Endodermal cell (in vitro differentiated cells): ENCODE measurements around the gene TAF11L5. TPM values are rescaled to one million over a fixed set of nuclear protein-coding genes. Genes with fewer than 3 reads are reported as not detected.
"Not testable (repeated sequence)": the region's sequence is repeated elsewhere in the genome, so short reads cannot be mapped to it uniquely, and the experiment has no call there.

Source experiments
- DNase-seq: peaks from one replicate; pipeline ENCODE4 v3.0.0-alpha.2; 2017
- H3K27ac ChIP-seq: 2 replicates; pipeline ENCODE4 v1.5.1; 2013; ENCODE audit warnings: mild to moderate bottlenecking, low read depth, low read length, moderate library complexity
- H3K27me3 ChIP-seq: 2 replicates; pipeline ENCODE4 v1.6.1; 2013; ENCODE audit warnings: mild to moderate bottlenecking, low read length, moderate library complexity; ENCODE audit not compliant: insufficient read depth, control insufficient read depth, poor library complexity, severe bottlenecking
- H3K36me3 ChIP-seq: 2 replicates; pipeline ENCODE4 v1.7.0; 2013; ENCODE audit warnings: mild to moderate bottlenecking, low read length, moderate library complexity; ENCODE audit not compliant: control insufficient read depth, insufficient read depth
- H3K4me1 ChIP-seq: one replicate; pipeline ENCODE4 v1.7.0; 2013; ENCODE audit warnings: low read length; ENCODE audit not compliant: control insufficient read depth, insufficient read depth
- H3K4me3 ChIP-seq: 2 replicates; pipeline ENCODE4 v1.5.1; 2013; ENCODE audit warnings: mild to moderate bottlenecking, low read length, moderate library complexity
- H3K9ac ChIP-seq: 2 replicates; pipeline ENCODE4 v1.6.1; 2013; ENCODE audit warnings: mild to moderate bottlenecking, low read length, moderate library complexity; ENCODE audit not compliant: poor library complexity, severe bottlenecking; ENCODE audit errors: extremely low read depth
- H3K9me3 ChIP-seq: 2 replicates; pipeline ENCODE4 v1.6.1; 2013; ENCODE audit warnings: mild to moderate bottlenecking, low read length, moderate library complexity; ENCODE audit not compliant: control insufficient read depth
- H3K27ac Mint-ChIP-seq: 2 replicates; pipeline ENCODE4 v1.8.0; 2020; ENCODE audit warnings: mixed read lengths
- H3K27me3 Mint-ChIP-seq: 2 replicates; pipeline ENCODE4 v1.8.0; 2021; ENCODE audit warnings: mild to moderate bottlenecking, mixed read lengths; ENCODE audit not compliant: insufficient read depth
- H3K36me3 Mint-ChIP-seq: 2 replicates; pipeline ENCODE4 v1.8.0; 2020; ENCODE audit warnings: low read depth, mixed read lengths
- H3K4me1 Mint-ChIP-seq: 2 replicates; pipeline ENCODE4 v1.8.0; 2020; ENCODE audit warnings: mixed read lengths
- H3K4me3 Mint-ChIP-seq: 2 replicates; pipeline ENCODE4 v1.8.0; 2020; ENCODE audit warnings: mild to moderate bottlenecking, moderate library complexity, mixed read lengths
- H3K9me3 Mint-ChIP-seq: 2 replicates; pipeline ENCODE4 v1.8.0; 2020; ENCODE audit warnings: mild to moderate bottlenecking, mixed read lengths
- WGBS, 2 experiments: methylation state at CpG; one replicate each; pipeline versions ENCODE4 v1.1.5 to v1.1.7; 2013; ENCODE audit warnings: missing lambda C conversion rate in 2 of 2, mixed read lengths in 1 of 2; ENCODE audit not compliant: insufficient coverage in 1 of 2, insufficient read length in 1 of 2; 5-methylcytosine and 5-hydroxymethylcytosine counted together
- total RNA-seq, 2 donors: library from RNA; stranded (reverse); fragmentation: NEBNext Ultra II Directional in 1 of 2; extraction: Animal tissue kit (Norgen Biotek cat#: 25700) in 1 of 2; gene quantifications; 2 replicates in 1 of 2; 3 replicates in 1 of 2; pipeline ENCODE4 v1.2.1, GENCODE V29; 2021
- TF ChIP-seq, protein P1 (sequence below): fragments of 200-600 bp; sonication (generic); conservative IDR thresholded peaks from 2 replicates; pipeline ENCODE4 v1.5.0; 2021; ENCODE audit warnings: antibody characterized with exemption, mild to moderate bottlenecking

Gene TAF11L5
- total RNA-seq, 2 donors from 2014 or later: not detected

DNA sequence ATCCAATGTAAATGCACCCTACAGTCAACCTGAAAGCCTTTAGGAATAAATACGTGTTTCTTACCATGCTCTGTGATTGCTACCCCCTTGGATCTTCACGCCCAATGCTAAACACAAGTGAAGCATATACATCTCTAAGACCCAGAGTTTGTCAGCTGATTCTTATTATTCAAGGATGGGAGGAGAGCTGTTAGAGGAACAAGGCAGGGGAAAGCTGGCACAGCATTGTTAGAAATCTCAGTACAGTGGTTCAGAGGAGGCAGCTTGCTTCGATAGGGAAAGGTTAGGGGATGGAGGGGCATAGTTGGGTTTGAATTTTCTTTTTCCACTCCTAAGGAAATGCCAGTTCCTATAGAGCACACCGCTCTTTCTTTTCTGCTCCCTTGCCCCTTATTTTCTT is 43.7 kb upstream of the TAF11L5 start:
- Histone ChIP-seq H3K4me1 (no peaks in the 10 kb centered on the region), H3K9me3 (no peaks in the 10 kb centered on the region), H3K4me3 (no peak overlapping the region), H3K27me3 (no peaks in the 10 kb centered on the region), H3K27ac (no peak overlapping the region), H3K9ac (no peak overlapping the region), H3K36me3 (no peaks in the 10 kb centered on the region)
- no peaks in the 10 kb centered on the region for H3K9me3 Mint-ChIP-seq
- 77 to 86% methylated on average over 1 to 4 of the region's 4 CpGs for WGBS, 2 experiments
- H3K27me3 Mint-ChIP-seq: no peaks in the 10 kb centered on the region
- no peak for DNase-seq
- no peak overlapping the region for H3K27ac Mint-ChIP-seq
- TF ChIP-seq, protein P1, sequence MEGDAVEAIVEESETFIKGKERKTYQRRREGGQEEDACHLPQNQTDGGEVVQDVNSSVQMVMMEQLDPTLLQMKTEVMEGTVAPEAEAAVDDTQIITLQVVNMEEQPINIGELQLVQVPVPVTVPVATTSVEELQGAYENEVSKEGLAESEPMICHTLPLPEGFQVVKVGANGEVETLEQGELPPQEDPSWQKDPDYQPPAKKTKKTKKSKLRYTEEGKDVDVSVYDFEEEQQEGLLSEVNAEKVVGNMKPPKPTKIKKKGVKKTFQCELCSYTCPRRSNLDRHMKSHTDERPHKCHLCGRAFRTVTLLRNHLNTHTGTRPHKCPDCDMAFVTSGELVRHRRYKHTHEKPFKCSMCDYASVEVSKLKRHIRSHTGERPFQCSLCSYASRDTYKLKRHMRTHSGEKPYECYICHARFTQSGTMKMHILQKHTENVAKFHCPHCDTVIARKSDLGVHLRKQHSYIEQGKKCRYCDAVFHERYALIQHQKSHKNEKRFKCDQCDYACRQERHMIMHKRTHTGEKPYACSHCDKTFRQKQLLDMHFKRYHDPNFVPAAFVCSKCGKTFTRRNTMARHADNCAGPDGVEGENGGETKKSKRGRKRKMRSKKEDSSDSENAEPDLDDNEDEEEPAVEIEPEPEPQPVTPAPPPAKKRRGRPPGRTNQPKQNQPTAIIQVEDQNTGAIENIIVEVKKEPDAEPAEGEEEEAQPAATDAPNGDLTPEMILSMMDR: no peak
- H3K4me3 Mint-ChIP-seq: no peak overlapping the region
- peaks cover 3% of the 10 kb centered on the region for H3K4me1 Mint-ChIP-seq
- H3K36me3 Mint-ChIP-seq: no peaks in the 10 kb centered on the region

DNA sequence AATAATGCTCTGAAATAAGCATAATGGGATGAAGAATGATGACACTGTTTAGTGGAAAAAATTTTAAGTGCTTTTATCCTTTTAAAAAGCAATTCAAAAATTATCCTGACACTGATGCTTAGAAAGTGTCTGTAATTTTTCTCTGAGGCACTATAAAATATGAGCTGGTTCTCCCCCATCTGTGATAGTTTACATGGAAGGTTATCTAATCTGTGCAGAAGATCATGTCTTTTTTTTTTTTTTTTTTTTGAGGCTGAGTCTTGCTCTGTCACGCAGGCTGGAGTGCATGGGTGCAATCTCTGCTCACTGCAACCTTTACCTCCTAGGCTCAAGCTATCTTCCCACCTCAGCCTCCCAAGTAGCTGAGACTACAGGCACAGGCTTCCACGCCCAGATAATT is 42.2 kb upstream of the TAF11L5 start:
- Mint-ChIP-seq H3K27me3 (no peaks in the 10 kb centered on the region), H3K4me3 (no peak overlapping the region), H3K27ac (no peak overlapping the region), H3K36me3 (no peaks in the 10 kb centered on the region), H3K9me3 (no peaks in the 10 kb centered on the region), H3K4me1 (peaks cover 3% of the 10 kb centered on the region)
- 91% methylated on average over 2 of the region's 2 CpGs; no CpG with 5 or more reads in 1 of the 2 experiments for WGBS, 2 experiments
- H3K4me1 ChIP-seq: no peaks in the 10 kb centered on the region
- no peak overlapping the region for H3K27ac ChIP-seq
- TF ChIP-seq, protein P1: no peak
- no peak overlapping the region for H3K4me3 ChIP-seq
- DNase-seq: no peak
- H3K9me3 ChIP-seq: no peaks in the 10 kb centered on the region
- no peaks in the 10 kb centered on the region for H3K27me3 ChIP-seq
- no peak overlapping the region for H3K9ac ChIP-seq
- no peaks in the 10 kb centered on the region for H3K36me3 ChIP-seq

DNA sequence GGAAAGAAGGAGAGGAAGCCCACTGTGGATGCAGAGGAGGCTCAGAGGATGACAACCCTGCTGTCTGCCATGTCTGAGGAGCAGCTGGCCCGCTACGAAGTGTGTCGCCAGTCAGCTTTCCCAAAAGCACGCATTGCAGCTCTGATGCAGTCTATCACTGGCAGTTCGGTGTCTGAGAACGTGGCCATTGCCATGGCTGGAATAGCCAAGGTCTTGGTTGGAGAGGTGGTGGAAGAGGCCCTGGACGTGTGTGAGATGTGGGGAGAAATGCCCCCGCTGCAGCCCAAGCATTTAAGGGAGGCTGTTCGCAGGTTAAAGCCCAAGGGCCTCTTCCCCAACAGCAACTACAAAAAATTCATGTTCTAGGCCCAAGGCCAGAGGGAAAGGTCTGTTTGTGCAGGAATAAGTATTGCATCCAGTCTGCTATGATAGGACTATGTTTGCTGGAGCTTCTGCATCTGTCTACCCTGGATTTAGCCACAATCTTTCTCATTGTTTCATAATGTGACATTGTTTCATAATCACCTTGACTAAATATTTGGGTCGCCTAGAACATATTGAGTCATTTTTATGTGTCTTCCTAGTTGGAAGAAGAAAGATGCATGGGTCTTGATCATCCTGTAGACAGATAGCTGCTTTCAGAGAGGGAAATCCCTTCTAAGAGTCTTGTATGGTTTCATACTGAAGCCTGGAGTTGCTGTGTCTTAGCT is 38.4 kb upstream of the TAF11L5 start:
- not testable (repeated sequence) for H3K4me3 ChIP-seq, H3K9me3 ChIP-seq, H3K9me3 Mint-ChIP-seq, H3K4me1 ChIP-seq, H3K27ac ChIP-seq, H3K27me3 Mint-ChIP-seq, H3K9ac ChIP-seq, DNase-seq, H3K36me3 ChIP-seq, H3K4me3 Mint-ChIP-seq, H3K4me1 Mint-ChIP-seq, H3K27me3 ChIP-seq, H3K36me3 Mint-ChIP-seq
- 93% methylated on average over 7 of the region's 10 CpGs; no CpG with 5 or more reads in 1 of the 2 experiments for WGBS, 2 experiments
- peak overlapping the region; percentile 58 for H3K27ac Mint-ChIP-seq

DNA sequence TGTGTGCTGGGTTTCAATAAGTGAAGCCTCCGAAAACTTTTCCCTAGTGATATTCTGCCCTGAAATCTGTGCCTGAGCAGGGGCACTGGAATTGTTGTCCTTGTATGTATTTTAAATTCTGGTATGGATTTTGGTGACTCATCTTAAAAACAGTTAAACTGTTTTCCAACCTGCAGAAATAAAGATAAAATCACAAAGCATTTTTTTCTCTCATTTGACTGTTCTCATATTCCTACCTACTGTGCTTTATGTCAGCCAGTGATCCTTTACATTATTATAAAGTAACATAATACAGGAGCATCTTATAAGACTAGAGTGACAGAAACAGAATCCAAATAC is 37.9 kb upstream of the TAF11L5 start:
- 92% methylated on average over 1 of the region's 1 CpG; no CpG with 5 or more reads in 1 of the 2 experiments for WGBS, 2 experiments
- H3K4me1 ChIP-seq: no peaks in the 10 kb centered on the region
- no peak overlapping the region for H3K4me3 ChIP-seq

DNA sequence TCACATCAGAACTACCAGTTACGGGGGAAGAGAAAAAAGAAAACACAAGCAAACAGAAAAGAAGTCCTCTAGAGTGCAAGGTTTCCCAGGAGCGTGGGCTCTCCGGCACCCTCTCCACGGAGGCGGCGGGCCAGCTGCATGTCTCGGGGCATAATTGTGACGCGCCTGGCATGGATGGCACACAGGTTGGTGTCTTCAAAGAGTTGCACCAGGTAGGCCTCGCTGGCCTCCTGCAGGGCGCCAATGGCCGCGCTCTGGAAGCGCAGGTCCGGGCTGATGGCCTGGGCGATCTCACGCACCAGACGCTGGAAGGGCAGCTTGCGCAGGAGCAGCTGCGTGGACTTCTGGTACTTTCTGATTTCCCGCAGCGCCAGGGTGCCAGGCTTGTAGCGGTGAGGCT is 33.8 kb upstream of the TAF11L5 start:
- not testable (repeated sequence) for H3K4me1 Mint-ChIP-seq, H3K27ac ChIP-seq, H3K36me3 Mint-ChIP-seq, H3K27me3 ChIP-seq, H3K27me3 Mint-ChIP-seq, H3K4me3 Mint-ChIP-seq, H3K4me1 ChIP-seq, H3K27ac Mint-ChIP-seq, H3K9me3 ChIP-seq, H3K9ac ChIP-seq, H3K9me3 Mint-ChIP-seq, H3K36me3 ChIP-seq, DNase-seq, H3K4me3 ChIP-seq
- 82 to 95% methylated on average over 6 to 23 of the region's 23 CpGs for WGBS, 2 experiments

More for the DNA sequence above, 37.9 kb upstream of the TAF11L5 start:
- DNase-seq: no peak
- Histone ChIP-seq H3K36me3 (no peaks in the 10 kb centered on the region), H3K27ac (no peak overlapping the region), H3K9ac (no peak overlapping the region), H3K9me3 (no peaks in the 10 kb centered on the region), H3K27me3 (no peaks in the 10 kb centered on the region)
- no peak overlapping the region for H3K4me3 Mint-ChIP-seq
- H3K9me3 Mint-ChIP-seq: no peaks in the 10 kb centered on the region
- peak overlapping the region; percentile 58 for H3K27ac Mint-ChIP-seq
- H3K4me1 Mint-ChIP-seq: no peaks in the 10 kb centered on the region
- TF ChIP-seq, protein P1: no peak
- no peaks in the 10 kb centered on the region for H3K36me3 Mint-ChIP-seq
- no peaks in the 10 kb centered on the region for H3K27me3 Mint-ChIP-seq
